HCT116 (cell line): ENCODE measurements around the gene KRT33A. TPM values are rescaled to one million over a fixed set of nuclear protein-coding genes. Genes with fewer than 3 reads are reported as not detected.

Experiments used
- ATAC-seq: fragments of 200-7000 bp; cut with Tn5 transposase; 2 replicates; pipeline ENCODE4 v1.9.1; 2020; ENCODE audit warnings: mild to moderate bottlenecking, moderate library complexity
- BruUV-seq: library from RNA; stranded (reverse); fragments of 400-500 nt; replicated peaks from 2 replicates; lab custom pipeline; 2021; lab: Mats Ljungman, UMichigan
- CTCF ChIA-PET: fragments of 300-600 bp; sonication (Branson Sonifier 250); formaldehyde crosslinking; loops from one replicate; lab custom pipeline; 2021; ENCODE audit warnings: antibody characterized with exemption; lab: Charles Lee
- POLR2A ChIA-PET: fragments of 300-600, 350-600 bp; sonication (Branson Sonifier 250); formaldehyde crosslinking; loops from one replicate; lab custom pipeline; 2021; ENCODE audit warnings: antibody characterized with exemption; lab: Charles Lee
- RAD21 ChIA-PET, 2 experiments: fragments of 300-600 bp; sonication (Branson Sonifier 250); formaldehyde crosslinking; loops; one replicate each; lab custom pipeline; 2023; ENCODE audit warnings: low total read pairs in 2 of 2; ENCODE audit not compliant: uncharacterized antibody in 2 of 2, unreplicated experiment in 2 of 2, low non-redundant PET in 1 of 2; lab: Charles Lee
- DNase-seq: peaks from one replicate; pipeline ENCODE4 v3.0.0-alpha.2; 2010; ENCODE audit warnings: low read depth, low spot score
- H2AFZ ChIP-seq: fragments of 200-600 bp; shearing (Covaris generic), sonication (generic); 2 replicates; pipeline ENCODE4 v1.6.1; 2017; ENCODE audit warnings: low read depth, mixed run types, mixed read lengths, antibody characterized with exemption, low read length; ENCODE audit not compliant: poor library complexity, severe bottlenecking
- H3K27ac ChIP-seq: 2 replicates; pipeline ENCODE4 v1.5.1; 2012; ENCODE audit warnings: low read depth, low read length
- H3K27me3 ChIP-seq: fragments of 200-600 bp; sonication (generic); 2 replicates; pipeline ENCODE4 v1.6.1; 2016; ENCODE audit warnings: mixed run types, low read length, mixed read lengths; ENCODE audit not compliant: insufficient read depth
- H3K36me3 ChIP-seq, 2 experiments: fragments of 200-500 bp in 1 of 2; fragments of 200-600 bp in 1 of 2; sonication (Bioruptor generic) in 1 of 2; sonication (generic) in 1 of 2; 2 replicates each; pipeline versions ENCODE4 v1.5.1 to v1.6.1; 2014 to 2016; ENCODE audit warnings: low read length in 2 of 2, inconsistent platforms in 1 of 2, mixed read lengths in 1 of 2, mixed run types in 1 of 2; ENCODE audit not compliant: insufficient read depth in 2 of 2, control insufficient read depth in 1 of 2
- H3K4me1 ChIP-seq, 2 experiments: fragments of 200-600 bp in 1 of 2; sonication (generic) in 1 of 2; 2 replicates each; pipeline versions ENCODE4 v1.5.1 to v1.6.1; 2012 to 2017; ENCODE audit warnings: low read length in 2 of 2, inconsistent platforms in 1 of 2, mild to moderate bottlenecking in 1 of 2, mixed read lengths in 1 of 2, mixed run types in 1 of 2, moderate library complexity in 1 of 2; ENCODE audit not compliant: insufficient read depth in 2 of 2, control insufficient read depth in 1 of 2
- H3K4me2 ChIP-seq: fragments of 200-600 bp; sonication (generic); 2 replicates; pipeline ENCODE4 v1.6.1; 2017; ENCODE audit warnings: mixed run types, low read length, mixed read lengths
- H3K4me3 ChIP-seq, 2 experiments: fragments of 200-600 bp in 1 of 2; sonication (generic) in 1 of 2; replicated peaks in 1 of 2; 2 replicates each; pipeline ENCODE4 v1.5.1; 2011 to 2016; ENCODE audit warnings: low read length in 2 of 2, control low read depth in 1 of 2, low read depth in 1 of 2, mild to moderate bottlenecking in 1 of 2, mixed read lengths in 1 of 2, mixed run types in 1 of 2
- H3K79me2 ChIP-seq: fragments of 200-600 bp; sonication (generic); 2 replicates; pipeline ENCODE4 v1.6.1; 2017; ENCODE audit warnings: mild to moderate bottlenecking, mixed run types, low read length, moderate library complexity, mixed read lengths; ENCODE audit not compliant: insufficient read depth
- H3K9ac ChIP-seq: fragments of 200-600 bp; sonication (generic); 2 replicates; pipeline ENCODE4 v1.6.1; 2016; ENCODE audit warnings: low read length, mixed read lengths
- H3K9me2 ChIP-seq: fragments of 200-600 bp; sonication (generic), shearing (Covaris generic); 2 replicates; pipeline ENCODE4 v1.6.1; 2017; ENCODE audit warnings: mixed run types, mild to moderate bottlenecking, moderate library complexity; ENCODE audit not compliant: insufficient read depth
- H3K9me3 ChIP-seq, 2 experiments: fragments of 200-500 bp in 1 of 2; fragments of 200-600 bp in 1 of 2; sonication (Bioruptor generic) in 1 of 2; sonication (generic) in 1 of 2; 2 replicates each; pipeline ENCODE4 v1.6.1; 2014 to 2017; ENCODE audit warnings: low read length in 2 of 2, mixed read lengths in 2 of 2, inconsistent platforms in 1 of 2, low read depth in 1 of 2, mild to moderate bottlenecking in 1 of 2, mixed run types in 1 of 2, moderate library complexity in 1 of 2; ENCODE audit not compliant: control insufficient read depth in 1 of 2, insufficient read depth in 1 of 2
- H4K20me1 ChIP-seq: fragments of 200-600 bp; sonication (generic), shearing (Covaris generic); 2 replicates; pipeline ENCODE4 v1.6.1; 2017; ENCODE audit warnings: mixed run types, mild to moderate bottlenecking, moderate library complexity; ENCODE audit not compliant: insufficient read depth
- CEBPB ChIP-seq: IDR thresholded peaks from 2 replicates; pipeline ENCODE4 v1.6.1; 2012; ENCODE audit warnings: low read depth
- EZH2phosphoT487 ChIP-seq: fragments of 200-600 bp; IDR thresholded peaks from 2 replicates; pipeline ENCODE4 v1.6.1; 2018; ENCODE audit warnings: antibody characterized with exemption, borderline replicate concordance
- JUND ChIP-seq: IDR thresholded peaks from 2 replicates; pipeline ENCODE4 v1.6.1; 2012
- POLR2A ChIP-seq: IDR thresholded peaks from 2 replicates; pipeline ENCODE4 v1.7.0; 2011; ENCODE audit warnings: borderline replicate concordance; ENCODE audit not compliant: insufficient read depth, insufficient read length; ENCODE audit errors: extremely low read depth
- TCF7L2 ChIP-seq: IDR thresholded peaks from 2 replicates; pipeline ENCODE4 v1.7.0; 2011; ENCODE audit warnings: borderline replicate concordance, inconsistent platforms; ENCODE audit not compliant: insufficient read depth, insufficient read length; ENCODE audit errors: extremely low read depth
- YY1 ChIP-seq: IDR thresholded peaks from 2 replicates; pipeline ENCODE4 v1.6.1; 2011; ENCODE audit warnings: low read length, low read depth, moderate library complexity, mild to moderate bottlenecking; ENCODE audit not compliant: insufficient replicate concordance; ENCODE audit errors: extremely low read depth
- ZNF274 ChIP-seq: fragments of 200-500 bp; sonication (Bioruptor generic); IDR thresholded peaks from 2 replicates; pipeline ENCODE4 v1.6.1; 2014; ENCODE audit warnings: mild to moderate bottlenecking, low read depth, low read length, inconsistent platforms
- intact Hi-C: fragments of 100-400 bp; cut with micrococcal nuclease; formaldehyde crosslinking; loops from 2 replicates; pipeline ENCODE4 v1.10.0; 2022
- total RNA-seq: library from RNA; stranded (reverse); gene quantifications from one replicate; pipeline ENCODE4 v1.2.1, GENCODE V29; 2021; ENCODE audit not compliant: unreplicated experiment
- TF ChIP-seq, protein P1 (sequence below): IDR thresholded peaks from 2 replicates; pipeline ENCODE4 v1.6.1; 2011; ENCODE audit warnings: mild to moderate bottlenecking, low read length, moderate library complexity; ENCODE audit not compliant: insufficient replicate concordance; ENCODE audit errors: extremely low read depth
- TF ChIP-seq, protein P2 (sequence below): IDR thresholded peaks from 2 replicates; pipeline ENCODE4 v1.6.1; 2012
- TF ChIP-seq, protein P3 (sequence below): IDR thresholded peaks from 2 replicates; pipeline ENCODE4 v1.6.1; 2012
- TF ChIP-seq, protein P4 (sequence below): IDR thresholded peaks from 2 replicates; pipeline ENCODE4 v1.6.1; 2012; ENCODE audit warnings: low read depth
- TF ChIP-seq, protein P5 (sequence below), 3 experiments: fragments of 200-600 bp in 1 of 3; sonication (generic) in 1 of 3; IDR thresholded peaks in 2 of 3; conservative IDR thresholded peaks in 1 of 3; 2 replicates each; pipeline ENCODE4 v1.5.1; 2012 to 2017; ENCODE audit warnings: low read depth in 2 of 3, low read length in 2 of 3, antibody characterized with exemption in 1 of 3, borderline replicate concordance in 1 of 3, control low read depth in 1 of 3, mild to moderate bottlenecking in 1 of 3, mixed read lengths in 1 of 3, mixed run types in 1 of 3, moderate library complexity in 1 of 3; ENCODE audit not compliant: insufficient read depth in 1 of 3

Gene KRT33A
- total RNA-seq, 1 experiment from 2014 or later: not detected

DNA sequence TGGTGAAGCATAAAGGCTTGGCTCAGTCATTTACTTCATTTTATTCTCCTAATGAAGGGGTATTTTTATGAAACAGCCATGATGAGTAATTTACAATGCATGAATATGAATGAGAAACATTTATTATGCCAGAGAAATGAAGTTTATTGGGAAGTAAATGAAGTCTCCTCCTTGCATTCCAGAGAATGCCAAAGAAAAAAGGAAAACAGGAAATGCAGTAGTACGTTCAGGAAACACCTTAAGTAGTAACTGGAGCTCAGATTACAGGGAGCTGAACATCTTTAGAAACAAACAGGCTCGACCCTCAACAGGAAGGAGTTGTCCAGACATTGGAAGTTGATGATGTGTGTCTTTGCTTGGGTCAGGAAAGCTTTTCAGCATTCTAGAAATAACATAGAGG is 26.9 kb upstream of the KRT33A start:
- no peak overlapping the region for H3K4me2 ChIP-seq
- H3K36me3 ChIP-seq: no peaks in the 10 kb centered on the region
- no peak overlapping the region for H2AFZ ChIP-seq
- H3K9me2 ChIP-seq: no peaks in the 10 kb centered on the region
- H3K27ac ChIP-seq: no peak overlapping the region
- H3K27me3 ChIP-seq: no peaks in the 10 kb centered on the region
- H3K79me2 ChIP-seq: no peaks in the 10 kb centered on the region
- no peak overlapping the region for H3K4me3 ChIP-seq
- TF ChIP-seq, protein P1, sequence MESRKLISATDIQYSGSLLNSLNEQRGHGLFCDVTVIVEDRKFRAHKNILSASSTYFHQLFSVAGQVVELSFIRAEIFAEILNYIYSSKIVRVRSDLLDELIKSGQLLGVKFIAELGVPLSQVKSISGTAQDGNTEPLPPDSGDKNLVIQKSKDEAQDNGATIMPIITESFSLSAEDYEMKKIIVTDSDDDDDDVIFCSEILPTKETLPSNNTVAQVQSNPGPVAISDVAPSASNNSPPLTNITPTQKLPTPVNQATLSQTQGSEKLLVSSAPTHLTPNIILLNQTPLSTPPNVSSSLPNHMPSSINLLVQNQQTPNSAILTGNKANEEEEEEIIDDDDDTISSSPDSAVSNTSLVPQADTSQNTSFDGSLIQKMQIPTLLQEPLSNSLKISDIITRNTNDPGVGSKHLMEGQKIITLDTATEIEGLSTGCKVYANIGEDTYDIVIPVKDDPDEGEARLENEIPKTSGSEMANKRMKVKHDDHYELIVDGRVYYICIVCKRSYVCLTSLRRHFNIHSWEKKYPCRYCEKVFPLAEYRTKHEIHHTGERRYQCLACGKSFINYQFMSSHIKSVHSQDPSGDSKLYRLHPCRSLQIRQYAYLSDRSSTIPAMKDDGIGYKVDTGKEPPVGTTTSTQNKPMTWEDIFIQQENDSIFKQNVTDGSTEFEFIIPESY: no peak
- TF ChIP-seq ZNF274 (no peak), YY1 (no peak), JUND (no peak), TCF7L2 (no peak), POLR2A (no peak), EZH2phosphoT487 (no peak), CEBPB (no peak)
- TF ChIP-seq, protein P2, sequence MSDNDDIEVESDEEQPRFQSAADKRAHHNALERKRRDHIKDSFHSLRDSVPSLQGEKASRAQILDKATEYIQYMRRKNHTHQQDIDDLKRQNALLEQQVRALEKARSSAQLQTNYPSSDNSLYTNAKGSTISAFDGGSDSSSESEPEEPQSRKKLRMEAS: no peak
- TF ChIP-seq, protein P3, sequence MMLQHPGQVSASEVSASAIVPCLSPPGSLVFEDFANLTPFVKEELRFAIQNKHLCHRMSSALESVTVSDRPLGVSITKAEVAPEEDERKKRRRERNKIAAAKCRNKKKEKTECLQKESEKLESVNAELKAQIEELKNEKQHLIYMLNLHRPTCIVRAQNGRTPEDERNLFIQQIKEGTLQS: no peak
- TF ChIP-seq, protein P4, sequence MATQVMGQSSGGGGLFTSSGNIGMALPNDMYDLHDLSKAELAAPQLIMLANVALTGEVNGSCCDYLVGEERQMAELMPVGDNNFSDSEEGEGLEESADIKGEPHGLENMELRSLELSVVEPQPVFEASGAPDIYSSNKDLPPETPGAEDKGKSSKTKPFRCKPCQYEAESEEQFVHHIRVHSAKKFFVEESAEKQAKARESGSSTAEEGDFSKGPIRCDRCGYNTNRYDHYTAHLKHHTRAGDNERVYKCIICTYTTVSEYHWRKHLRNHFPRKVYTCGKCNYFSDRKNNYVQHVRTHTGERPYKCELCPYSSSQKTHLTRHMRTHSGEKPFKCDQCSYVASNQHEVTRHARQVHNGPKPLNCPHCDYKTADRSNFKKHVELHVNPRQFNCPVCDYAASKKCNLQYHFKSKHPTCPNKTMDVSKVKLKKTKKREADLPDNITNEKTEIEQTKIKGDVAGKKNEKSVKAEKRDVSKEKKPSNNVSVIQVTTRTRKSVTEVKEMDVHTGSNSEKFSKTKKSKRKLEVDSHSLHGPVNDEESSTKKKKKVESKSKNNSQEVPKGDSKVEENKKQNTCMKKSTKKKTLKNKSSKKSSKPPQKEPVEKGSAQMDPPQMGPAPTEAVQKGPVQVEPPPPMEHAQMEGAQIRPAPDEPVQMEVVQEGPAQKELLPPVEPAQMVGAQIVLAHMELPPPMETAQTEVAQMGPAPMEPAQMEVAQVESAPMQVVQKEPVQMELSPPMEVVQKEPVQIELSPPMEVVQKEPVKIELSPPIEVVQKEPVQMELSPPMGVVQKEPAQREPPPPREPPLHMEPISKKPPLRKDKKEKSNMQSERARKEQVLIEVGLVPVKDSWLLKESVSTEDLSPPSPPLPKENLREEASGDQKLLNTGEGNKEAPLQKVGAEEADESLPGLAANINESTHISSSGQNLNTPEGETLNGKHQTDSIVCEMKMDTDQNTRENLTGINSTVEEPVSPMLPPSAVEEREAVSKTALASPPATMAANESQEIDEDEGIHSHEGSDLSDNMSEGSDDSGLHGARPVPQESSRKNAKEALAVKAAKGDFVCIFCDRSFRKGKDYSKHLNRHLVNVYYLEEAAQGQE: no peak
- TF ChIP-seq, protein P5, sequence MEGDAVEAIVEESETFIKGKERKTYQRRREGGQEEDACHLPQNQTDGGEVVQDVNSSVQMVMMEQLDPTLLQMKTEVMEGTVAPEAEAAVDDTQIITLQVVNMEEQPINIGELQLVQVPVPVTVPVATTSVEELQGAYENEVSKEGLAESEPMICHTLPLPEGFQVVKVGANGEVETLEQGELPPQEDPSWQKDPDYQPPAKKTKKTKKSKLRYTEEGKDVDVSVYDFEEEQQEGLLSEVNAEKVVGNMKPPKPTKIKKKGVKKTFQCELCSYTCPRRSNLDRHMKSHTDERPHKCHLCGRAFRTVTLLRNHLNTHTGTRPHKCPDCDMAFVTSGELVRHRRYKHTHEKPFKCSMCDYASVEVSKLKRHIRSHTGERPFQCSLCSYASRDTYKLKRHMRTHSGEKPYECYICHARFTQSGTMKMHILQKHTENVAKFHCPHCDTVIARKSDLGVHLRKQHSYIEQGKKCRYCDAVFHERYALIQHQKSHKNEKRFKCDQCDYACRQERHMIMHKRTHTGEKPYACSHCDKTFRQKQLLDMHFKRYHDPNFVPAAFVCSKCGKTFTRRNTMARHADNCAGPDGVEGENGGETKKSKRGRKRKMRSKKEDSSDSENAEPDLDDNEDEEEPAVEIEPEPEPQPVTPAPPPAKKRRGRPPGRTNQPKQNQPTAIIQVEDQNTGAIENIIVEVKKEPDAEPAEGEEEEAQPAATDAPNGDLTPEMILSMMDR (IDR thresholded peaks at IDR 0.05 in 2 of 3, conservative IDR thresholded peaks at IDR 0.05 in 1 of 3; ENCODE audit: borderline replicate concordance in 1 of 3, insufficient read depth in 1 of 3, low read depth in 2 of 3, low read length in 2 of 3): no peak
- TF ChIP-seq, all 23 proteins: peak for 0
- no peak for ATAC-seq
- DNase-seq: no peak
- Histone ChIP-seq H3K4me1 (peaks cover 0 to 14% of the 10 kb centered on the region in 2 experiments; a peak in 2 of 4 replicates), H3K9me3 (no peaks in the 10 kb centered on the region; a peak in 2 of 4 replicates), H4K20me1 (no peaks in the 10 kb centered on the region), H3K9ac (no peak overlapping the region)
- CTCF ChIA-PET: no interaction called here
- RAD21 ChIA-PET: no interaction called here
- no TSS peak for BruUV-seq
- POLR2A ChIA-PET: no interaction called here
- intact Hi-C loops: no loop called here
